SK-N-MC (cell line): Measurements from ENCODE around the gene WASHC4.

ENCODE experiments used
- EZH2 ChIP-seq: fragments of 200-600 bp; sonication (generic); IDR thresholded peaks from one replicate; pipeline ENCODE4 v1.6.1; 2017; ENCODE audit warnings: antibody characterized with exemption
- FOXP2 ChIP-seq: optimal IDR thresholded peaks from 2 replicates; pipeline ENCODE3; 2011; ENCODE audit warnings: mild to moderate bottlenecking, moderate library complexity; ENCODE audit not compliant: insufficient read depth; ENCODE audit errors: extremely low read length, control extremely low read depth
- POLR2AphosphoS5 ChIP-seq: IDR thresholded peaks from 2 replicates; pipeline ENCODE4 v1.6.1; 2012; ENCODE audit warnings: mild to moderate bottlenecking, low read depth, low read length, borderline replicate concordance

DNA sequence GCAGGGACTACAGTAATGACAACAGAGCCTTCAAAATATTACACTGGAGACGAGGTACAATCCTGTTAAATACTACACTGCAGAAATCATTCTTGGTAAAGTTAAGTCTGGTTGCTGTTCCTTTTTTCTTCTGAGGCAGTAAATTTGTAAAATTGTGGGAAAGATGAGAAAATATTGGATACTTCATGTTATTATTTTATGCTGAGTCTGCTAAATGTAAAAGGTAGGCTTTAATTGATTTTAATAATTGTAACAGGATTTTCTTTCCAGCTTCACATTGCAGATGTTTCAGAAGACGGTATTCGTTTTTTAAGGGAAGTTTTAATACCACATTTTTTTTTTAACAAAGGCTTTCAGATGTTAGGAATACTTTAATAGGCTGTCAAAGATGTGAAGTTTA, 62.6 kb downstream of the WASHC4 start:
- TF ChIP-seq EZH2 (no peak), POLR2AphosphoS5 (no peak), FOXP2 (no peak)
